ENCODE results near the gene PTK7.

The PTK7 gene

GRCh38 chr6:43127180-43127579, 51.1 kb downstream of the PTK7 start:
- H3K9ac ChIP-seq (ENCODE audit: low read length) = no peak overlapping the region
- TF ChIP-seq CTCF (IDR thresholded peaks at IDR 0.05; ENCODE audit: low read depth, low read length) (no peak), EZH2phosphoT487 (IDR thresholded peaks at IDR 0.05; ENCODE audit: low read depth) (no peak)
- H3K79me2 ChIP-seq (ENCODE audit: low read length) = no peaks in the 10 kb centered on the region
- H3K36me3 ChIP-seq (replicated peaks; ENCODE audit: low read depth, low read length) = no peaks in the 10 kb centered on the region
- no peak overlapping the region for H3K4me2 ChIP-seq (ENCODE audit: low read length)
- no peaks in the 10 kb centered on the region for H3K9me3 ChIP-seq (ENCODE audit: insufficient read depth, low read length)
- no peak overlapping the region for H2AFZ ChIP-seq (ENCODE audit: low read depth, low read length)
- no peak overlapping the region for H3K27ac ChIP-seq (ENCODE audit: low read length)
- peaks cover 3% of the 10 kb centered on the region; the same call in 1 of the 2 replicates for H3K4me1 ChIP-seq (ENCODE audit: low read length)
- H3K4me3 ChIP-seq (ENCODE audit: low read length) = no peak overlapping the region
- peaks cover 4% of the 10 kb centered on the region; the same call in 1 of the 2 replicates for H3K27me3 ChIP-seq (ENCODE audit: low read depth, low read length)
- H4K20me1 ChIP-seq (ENCODE audit: insufficient read depth, low read length) = no peaks in the 10 kb centered on the region

GRCh38 chr6:43127877-43128276, 51.8 kb downstream of the PTK7 start:
- TF ChIP-seq EZH2phosphoT487 (IDR thresholded peaks at IDR 0.05; ENCODE audit: low read depth) (no peak), CTCF (IDR thresholded peaks at IDR 0.05; ENCODE audit: low read depth, low read length) (no peak)
- no peaks in the 10 kb centered on the region for H3K36me3 ChIP-seq (replicated peaks; ENCODE audit: low read depth, low read length)
- H3K4me2 ChIP-seq (ENCODE audit: low read length) = no peak overlapping the region
- no peak overlapping the region for H3K27ac ChIP-seq (ENCODE audit: low read length)
- peaks cover 4% of the 10 kb centered on the region; the same call in 1 of the 2 replicates for H3K27me3 ChIP-seq (ENCODE audit: low read depth, low read length)
- no peak overlapping the region for H3K4me3 ChIP-seq (ENCODE audit: low read length)
- no peaks in the 10 kb centered on the region for H4K20me1 ChIP-seq (ENCODE audit: insufficient read depth, low read length)
- H2AFZ ChIP-seq (ENCODE audit: low read depth, low read length) = no peak overlapping the region
- H3K9me3 ChIP-seq (ENCODE audit: insufficient read depth, low read length) = no peaks in the 10 kb centered on the region
- no peak overlapping the region for H3K9ac ChIP-seq (ENCODE audit: low read length)
- H3K79me2 ChIP-seq (ENCODE audit: low read length) = no peaks in the 10 kb centered on the region
- H3K4me1 ChIP-seq (ENCODE audit: low read length) = peaks cover 3% of the 10 kb centered on the region; the same call in 1 of the 2 replicates

GRCh38 chr6:43128926-43129325, 52.8 kb downstream of the PTK7 start:
- Histone ChIP-seq H3K4me2 (ENCODE audit: low read length) (no peak overlapping the region), H4K20me1 (ENCODE audit: insufficient read depth, low read length) (no peaks in the 10 kb centered on the region), H3K9me3 (ENCODE audit: insufficient read depth, low read length) (no peaks in the 10 kb centered on the region), H3K4me1 (ENCODE audit: low read length) (peaks cover 3% of the 10 kb centered on the region; the same call in 1 of the 2 replicates), H3K27me3 (ENCODE audit: low read depth, low read length) (peaks cover 4% of the 10 kb centered on the region; the same call in 1 of the 2 replicates), H3K4me3 (ENCODE audit: low read length) (no peak overlapping the region), H3K9ac (ENCODE audit: low read length) (no peak overlapping the region), H3K36me3 (replicated peaks; ENCODE audit: low read depth, low read length) (no peaks in the 10 kb centered on the region), H2AFZ (ENCODE audit: low read depth, low read length) (no peak overlapping the region), H3K27ac (ENCODE audit: low read length) (no peak overlapping the region), H3K79me2 (ENCODE audit: low read length) (no peaks in the 10 kb centered on the region)
- TF ChIP-seq CTCF (IDR thresholded peaks at IDR 0.05; ENCODE audit: low read depth, low read length) (no peak), EZH2phosphoT487 (IDR thresholded peaks at IDR 0.05; ENCODE audit: low read depth) (no peak)

GRCh38 chr6:43129434-43130194, 53.5 kb downstream of the PTK7 start:
- Histone ChIP-seq H4K20me1 (ENCODE audit: insufficient read depth, low read length) (no peaks in the 10 kb centered on the region), H3K27ac (ENCODE audit: low read length) (no peak overlapping the region), H3K9ac (ENCODE audit: low read length) (no peak overlapping the region), H3K9me3 (ENCODE audit: insufficient read depth, low read length) (no peaks in the 10 kb centered on the region), H3K4me3 (ENCODE audit: low read length) (peak overlapping the region; percentile 43), H3K79me2 (ENCODE audit: low read length) (no peaks in the 10 kb centered on the region), H3K36me3 (replicated peaks; ENCODE audit: low read depth, low read length) (no peaks in the 10 kb centered on the region), H3K27me3 (ENCODE audit: low read depth, low read length) (peaks cover 4% of the 10 kb centered on the region; the same call in 1 of the 2 replicates), H3K4me2 (ENCODE audit: low read length) (peak overlapping the region; percentile 59), H2AFZ (ENCODE audit: low read depth, low read length) (peak overlapping the region; percentile 84), H3K4me1 (ENCODE audit: low read length) (peaks cover 3% of the 10 kb centered on the region; the same call in 1 of the 2 replicates)
- TF ChIP-seq EZH2phosphoT487 (IDR thresholded peaks at IDR 0.05; ENCODE audit: low read depth) (no peak), CTCF (IDR thresholded peaks at IDR 0.05; ENCODE audit: low read depth, low read length) (peak; percentile 82)
